CD8-positive, alpha-beta memory T cell (primary cell): ENCODE data around the gene ANAPC1. TPM values are rescaled to one million over a fixed set of nuclear protein-coding genes. Genes with fewer than 3 reads are reported as not detected.
"Not testable (repeated sequence)": the region's sequence is repeated elsewhere in the genome, so short reads cannot be mapped to it uniquely, and the experiment has no call there.

ENCODE experiments used
- CTCF ChIA-PET: fragments of 350-600 bp; sonication (Branson Sonifier 250); formaldehyde crosslinking; loops from one replicate; lab custom pipeline; 2021; ENCODE audit warnings: antibody characterized with exemption; lab: Charles Lee
- POLR2A ChIA-PET: fragments of 350-600 bp; sonication (Branson Sonifier 250); formaldehyde crosslinking; loops from one replicate; lab custom pipeline; 2021; ENCODE audit warnings: antibody characterized with exemption; lab: Charles Lee
- DNase-seq, 5 donors: peaks; one replicate each; pipeline versions ENCODE4 v3.0.0 to v3.0.0-alpha.2; 2020 to 2022; ENCODE audit warnings: mixed read lengths in 1 of 5
- H3K27ac ChIP-seq: one replicate; pipeline ENCODE4 v1.7.0; 2013; ENCODE audit warnings: low read depth, mild to moderate bottlenecking, low read length, moderate library complexity
- H3K27me3 ChIP-seq: 2 replicates; pipeline ENCODE4 v1.7.0; 2013; ENCODE audit warnings: low read length, mild to moderate bottlenecking; ENCODE audit not compliant: insufficient read depth, poor library complexity, severe bottlenecking
- H3K36me3 ChIP-seq: 2 replicates; pipeline ENCODE4 v1.7.0; 2013; ENCODE audit warnings: mild to moderate bottlenecking, low read length, moderate library complexity; ENCODE audit not compliant: insufficient read depth
- H3K4me1 ChIP-seq: 2 replicates; pipeline ENCODE4 v1.7.0; 2013; ENCODE audit warnings: mild to moderate bottlenecking, low read length, moderate library complexity; ENCODE audit not compliant: insufficient read depth
- H3K4me3 ChIP-seq: 2 replicates; pipeline ENCODE4 v1.7.0; 2013; ENCODE audit warnings: mild to moderate bottlenecking, low read length
- H3K9me3 ChIP-seq: 2 replicates; pipeline ENCODE4 v1.7.0; 2013; ENCODE audit warnings: mild to moderate bottlenecking, low read length
- H3K27ac Mint-ChIP-seq, 8 donors: one replicate each; pipeline ENCODE4 v1.8.0; 2020 to 2021; ENCODE audit warnings: mixed read lengths in 8 of 8, mild to moderate bottlenecking in 6 of 8, inconsistent platforms in 3 of 8, moderate library complexity in 3 of 8
- H3K27me3 Mint-ChIP-seq, 2 donors: one replicate each; pipeline ENCODE4 v1.8.0; 2020 to 2021; ENCODE audit warnings: mixed read lengths in 2 of 2, mild to moderate bottlenecking in 1 of 2, moderate library complexity in 1 of 2
- H3K36me3 Mint-ChIP-seq, 3 donors: one replicate each; pipeline ENCODE4 v1.8.0; 2020 to 2021; ENCODE audit warnings: mixed read lengths in 3 of 3, inconsistent platforms in 1 of 3, mild to moderate bottlenecking in 1 of 3
- H3K4me1 Mint-ChIP-seq, 3 donors: one replicate each; pipeline ENCODE4 v1.8.0; 2020 to 2021; ENCODE audit warnings: mixed read lengths in 3 of 3, inconsistent platforms in 1 of 3, mild to moderate bottlenecking in 1 of 3
- H3K4me3 Mint-ChIP-seq, 7 donors: one replicate each; pipeline ENCODE4 v1.8.0; 2020 to 2021; ENCODE audit warnings: mixed read lengths in 7 of 7, mild to moderate bottlenecking in 6 of 7, moderate library complexity in 4 of 7, inconsistent platforms in 2 of 7
- H3K9me3 Mint-ChIP-seq, 5 donors: one replicate each; pipeline ENCODE4 v1.8.0; 2020 to 2022; ENCODE audit warnings: mixed read lengths in 5 of 5, mild to moderate bottlenecking in 3 of 5, moderate library complexity in 2 of 5, inconsistent platforms in 1 of 5
- polyA plus RNA-seq: library from polyadenylated mRNA; unstranded; fragments of 300-500 nt; fragmentation: Illumina TruSeq; gene quantifications from one replicate; pipeline ENCODE4 v1.2.3, GENCODE V29; 2021
- total RNA-seq, 2 experiments: library from RNA; stranded (reverse); gene quantifications; one replicate each; pipeline ENCODE4 v1.2.3, GENCODE V29; 2021

Gene ANAPC1
- total and polyA plus RNA-seq, 3 experiments from 2014 or later: 28.9 to 131 (median 128) TPM

GRCh38 chr2:111898703-111899514 lies 14.9 kb upstream of the ANAPC1 start:
- H3K27ac ChIP-seq: no peak overlapping the region
- Mint-ChIP-seq H3K27me3 (peaks cover 12 to 40% of the 10 kb centered on the region in 2 donors), H3K4me1 (peaks cover 5 to 24% (median 16%) of the 10 kb centered on the region in 3 donors), H3K9me3 (no peaks in the 10 kb centered on the region), H3K27ac (peak overlapping the region in 1 of 8 donors; percentile 43), H3K4me3 (peak overlapping the region; percentile 73 to 85 (median 79)), H3K36me3 (no peaks in the 10 kb centered on the region)
- no peaks in the 10 kb centered on the region for H3K36me3 ChIP-seq
- peak overlapping the region; percentile 50 for H3K4me3 ChIP-seq
- CTCF ChIA-PET: no interaction called here
- DNase-seq: peak in 3 of 5 donors; percentile 9 to 47 (median 21)
- H3K4me1 ChIP-seq: peaks cover 5% of the 10 kb centered on the region
- H3K9me3 ChIP-seq: no peaks in the 10 kb centered on the region
- POLR2A ChIA-PET: no interaction called here
- H3K27me3 ChIP-seq: no peaks in the 10 kb centered on the region

GRCh38 chr2:111897924-111898702 lies 14.1 kb upstream of the ANAPC1 start, which contains the start of gene MERTK:
Gene MERTK, plus strand, starts transcription at chr2:111898607. Its CDS starts 129 bp downstream, at chr2:111898736.
- H3K27ac ChIP-seq: no peak within 1 kb of the TSS
- POLR2A ChIA-PET: no interaction called here
- H3K4me1 Mint-ChIP-seq: peaks cover 5 to 24% (median 16%) of the 10 kb centered on the region in 3 donors
- DNase-seq: peak in 3 of 5 donors; percentile 26 to 56 (median 43)
- no peaks in the 10 kb centered on the region for H3K9me3 Mint-ChIP-seq
- H3K9me3 ChIP-seq: no peaks in the 10 kb centered on the region
- peak within 1 kb of the TSS; percentile 50 for H3K4me3 ChIP-seq
- no peaks in the 10 kb centered on the region for H3K36me3 ChIP-seq
- H3K27ac Mint-ChIP-seq: peak within 1 kb of the TSS in 2 of 8 donors; percentile 21 to 90
- peaks cover 5% of the 10 kb centered on the region for H3K4me1 ChIP-seq
- CTCF ChIA-PET: no interaction called here
- H3K27me3 Mint-ChIP-seq: peaks cover 12 to 43% of the 10 kb centered on the region in 2 donors
- no peaks in the 10 kb centered on the region for H3K27me3 ChIP-seq
- no peaks in the 10 kb centered on the region for H3K36me3 Mint-ChIP-seq
- H3K4me3 Mint-ChIP-seq: peak within 1 kb of the TSS; percentile 75 to 88 (median 79)

GRCh38 chr2:111897630-111897923 lies 13.6 kb upstream of the ANAPC1 start:
- Histone ChIP-seq H3K27ac (no peak overlapping the region), H3K27me3 (no peaks in the 10 kb centered on the region), H3K4me1 (peaks cover 5% of the 10 kb centered on the region), H3K9me3 (no peaks in the 10 kb centered on the region), H3K36me3 (no peaks in the 10 kb centered on the region), H3K4me3 (peak overlapping the region; percentile 44)
- no peaks in the 10 kb centered on the region for H3K9me3 Mint-ChIP-seq
- H3K36me3 Mint-ChIP-seq: no peaks in the 10 kb centered on the region
- no peak for DNase-seq
- peaks cover 12 to 46% of the 10 kb centered on the region in 2 donors for H3K27me3 Mint-ChIP-seq
- peaks cover 5 to 24% (median 16%) of the 10 kb centered on the region in 3 donors for H3K4me1 Mint-ChIP-seq
- ChIA-PET CTCF (no interaction called here), POLR2A (no interaction called here)
- H3K27ac Mint-ChIP-seq: peak overlapping the region in 1 of 8 donors; percentile 21
- peak overlapping the region; percentile 70 to 88 (median 77) for H3K4me3 Mint-ChIP-seq

DNA sequence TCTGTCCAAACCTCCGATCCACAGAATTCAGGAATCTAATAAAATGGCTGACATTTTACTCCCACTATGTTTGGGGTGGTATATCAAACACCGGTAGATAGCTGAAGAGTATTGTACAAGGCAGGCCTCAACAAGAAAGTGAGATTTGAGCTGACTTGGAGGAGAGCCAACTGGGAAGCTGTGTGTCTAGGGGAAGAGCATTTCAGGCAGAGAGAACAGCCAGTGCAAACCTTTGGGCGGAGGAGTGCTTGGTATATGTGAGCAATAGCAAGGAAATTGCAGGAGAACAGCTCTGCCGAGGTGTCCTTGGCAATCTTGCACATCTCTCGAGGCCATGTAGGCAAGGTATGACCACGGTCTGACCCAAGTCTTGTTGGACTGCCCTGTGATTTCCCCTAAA lies 12.6 kb upstream of the ANAPC1 start:
- Histone ChIP-seq H3K4me3 (no peak overlapping the region), H3K27me3 (no peaks in the 10 kb centered on the region), H3K36me3 (no peaks in the 10 kb centered on the region), H3K27ac (no peak overlapping the region), H3K4me1 (peaks cover 5% of the 10 kb centered on the region), H3K9me3 (no peaks in the 10 kb centered on the region)
- ChIA-PET POLR2A (no interaction called here), CTCF (interaction anchor here (1.5 kb wide), 1 partner anchor 23 kb away, joined by 3 read pairs; no protein-coding TSS in a partner anchor)
- Mint-ChIP-seq H3K27me3 (peaks cover 12 to 46% of the 10 kb centered on the region in 2 donors), H3K4me3 (peak overlapping the region in 6 of 7 donors; percentile 29 to 57 (median 40)), H3K9me3 (no peaks in the 10 kb centered on the region), H3K4me1 (peaks cover 5 to 24% (median 16%) of the 10 kb centered on the region in 3 donors), H3K36me3 (no peaks in the 10 kb centered on the region), H3K27ac (no peak overlapping the region)
- DNase-seq: no peak

DNA sequence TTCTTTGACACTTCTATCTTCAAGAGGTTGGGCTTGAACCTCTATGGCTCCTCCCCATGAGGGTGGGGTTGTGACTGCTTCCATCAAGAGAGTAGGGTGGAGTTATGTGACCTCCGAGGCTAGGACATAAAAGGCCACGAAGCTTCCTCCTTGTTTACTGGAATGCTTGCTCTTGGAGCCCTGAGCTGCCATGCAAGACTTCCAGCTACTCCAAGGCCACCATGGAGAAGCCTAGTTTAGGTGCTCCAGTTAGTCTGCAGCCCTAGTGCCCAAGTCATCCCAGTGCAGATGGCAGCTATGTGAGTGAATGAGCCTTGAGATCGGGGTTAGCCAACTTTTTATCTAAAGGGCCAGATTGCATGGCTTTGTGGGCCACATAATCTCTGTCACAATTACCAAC lies 12.0 kb upstream of the ANAPC1 start:
- ChIA-PET POLR2A (no interaction called here), CTCF (interaction anchor here (1.5 kb wide), 1 partner anchor 23 kb away, joined by 3 read pairs; no protein-coding TSS in a partner anchor)
- peak overlapping the region in 1 of 8 donors; percentile 18 for H3K27ac Mint-ChIP-seq
- no peak overlapping the region for H3K4me3 ChIP-seq
- peak overlapping the region in 1 of 7 donors; percentile 53 for H3K4me3 Mint-ChIP-seq
- peaks cover 5 to 24% (median 16%) of the 10 kb centered on the region in 3 donors for H3K4me1 Mint-ChIP-seq
- peaks cover 12 to 46% of the 10 kb centered on the region in 2 donors for H3K27me3 Mint-ChIP-seq
- DNase-seq: no peak
- H3K9me3 ChIP-seq: no peaks in the 10 kb centered on the region
- H3K27ac ChIP-seq: no peak overlapping the region
- no peaks in the 10 kb centered on the region for H3K27me3 ChIP-seq
- H3K36me3 Mint-ChIP-seq: no peaks in the 10 kb centered on the region
- H3K36me3 ChIP-seq: no peaks in the 10 kb centered on the region
- peaks cover 5% of the 10 kb centered on the region for H3K4me1 ChIP-seq
- no peaks in the 10 kb centered on the region for H3K9me3 Mint-ChIP-seq

GRCh38 chr2:111884592-111884964 lies 585 bp upstream of the ANAPC1 start:
- H3K27me3 ChIP-seq: no peaks in the 10 kb centered on the region
- Mint-ChIP-seq H3K27me3 (no peaks in the 10 kb centered on the region), H3K4me1 (peaks cover 12 to 26% (median 19%) of the 10 kb centered on the region in 3 donors), H3K9me3 (no peaks in the 10 kb centered on the region), H3K27ac (peak overlapping the region; percentile 83 to 99 (median 96)), H3K4me3 (peak overlapping the region; percentile 92 to 98 (median 94)), H3K36me3 (peaks cover 0 to 11% (median 2%) of the 10 kb centered on the region in 3 donors)
- ChIA-PET POLR2A (interaction anchor here (0.7 kb wide), 1 partner anchor 1363 kb away, joined by 6 read pairs; no protein-coding TSS in a partner anchor), CTCF (no interaction called here)
- no peak for DNase-seq
- peak overlapping the region; percentile 96 for H3K27ac ChIP-seq
- H3K4me3 ChIP-seq: peak overlapping the region; percentile 98
- no peaks in the 10 kb centered on the region for H3K36me3 ChIP-seq
- H3K4me1 ChIP-seq: peaks cover 8% of the 10 kb centered on the region
- no peaks in the 10 kb centered on the region for H3K9me3 ChIP-seq

GRCh38 chr2:111872806-111873205 lies 11.2 kb downstream of the ANAPC1 start:
- H3K27me3 ChIP-seq, H3K9me3 Mint-ChIP-seq, H3K27ac Mint-ChIP-seq, H3K4me1 ChIP-seq, H3K9me3 ChIP-seq, H3K4me1 Mint-ChIP-seq, H3K4me3 ChIP-seq, DNase-seq, H3K4me3 Mint-ChIP-seq, H3K36me3 ChIP-seq, H3K27me3 Mint-ChIP-seq, POLR2A ChIA-PET, CTCF ChIA-PET, H3K27ac ChIP-seq: not testable (repeated sequence)
- peaks cover 0 to 64% (median 17%) of the 10 kb centered on the region in 3 donors for H3K36me3 Mint-ChIP-seq

GRCh38 chr2:111865124-111865523 lies 18.9 kb downstream of the ANAPC1 start:
- H3K27me3 Mint-ChIP-seq, H3K36me3 ChIP-seq, H3K27ac ChIP-seq, DNase-seq, CTCF ChIA-PET, H3K9me3 ChIP-seq, H3K4me1 Mint-ChIP-seq, H3K4me1 ChIP-seq, POLR2A ChIA-PET, H3K9me3 Mint-ChIP-seq, H3K27ac Mint-ChIP-seq, H3K4me3 Mint-ChIP-seq, H3K4me3 ChIP-seq, H3K27me3 ChIP-seq: not testable (repeated sequence)
- H3K36me3 Mint-ChIP-seq: peaks cover 0 to 47% (median 8%) of the 10 kb centered on the region in 3 donors
